Measurements from ENCODE around the gene IFT22.
"Not testable (repeated sequence)": the region's sequence is repeated elsewhere in the genome, so short reads cannot be mapped to it uniquely, and the experiment has no call there.

DNA sequence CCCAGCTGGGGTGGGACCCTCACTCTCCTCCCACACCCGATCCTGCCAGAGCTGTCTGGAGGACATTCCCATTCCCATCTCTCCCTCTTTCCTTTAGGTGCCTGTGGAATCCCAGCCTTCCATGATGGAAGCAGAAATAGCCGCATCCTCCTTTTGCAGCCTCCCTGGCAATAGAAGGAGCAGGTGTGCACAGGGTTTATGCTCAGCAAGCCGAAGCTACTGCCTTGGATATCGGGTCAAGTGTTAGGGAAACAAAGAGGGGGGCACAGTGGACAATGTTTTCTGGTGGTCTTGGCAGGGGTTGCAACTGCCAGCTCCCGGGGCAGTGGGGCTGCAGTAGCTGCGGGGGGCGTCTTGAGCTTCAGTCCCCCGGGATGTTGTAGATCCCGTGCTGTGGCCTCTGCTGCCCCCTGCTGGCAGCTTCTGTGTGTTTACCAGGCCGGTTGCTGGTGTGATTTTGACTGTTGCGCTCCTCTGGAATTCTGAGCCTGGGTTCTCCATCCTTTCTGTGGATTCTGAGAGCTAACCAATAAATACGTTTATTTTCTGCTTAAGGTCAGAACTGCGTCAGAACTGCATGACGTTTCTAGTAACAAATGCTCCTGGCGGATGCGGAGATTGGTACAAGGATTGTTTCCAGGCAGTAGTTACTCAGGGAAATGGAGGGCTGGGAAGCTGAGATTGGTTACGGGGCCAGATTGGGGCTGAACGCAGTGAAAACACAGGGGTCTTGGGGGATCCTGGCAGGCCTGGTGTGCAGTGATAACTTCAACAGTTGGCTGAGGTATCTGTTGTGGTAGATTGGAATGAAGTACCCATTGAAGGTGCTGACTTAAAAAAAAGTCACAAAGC is 31.2 kb downstream of the IFT22 start:
- TF ChIP-seq, protein P1, sequence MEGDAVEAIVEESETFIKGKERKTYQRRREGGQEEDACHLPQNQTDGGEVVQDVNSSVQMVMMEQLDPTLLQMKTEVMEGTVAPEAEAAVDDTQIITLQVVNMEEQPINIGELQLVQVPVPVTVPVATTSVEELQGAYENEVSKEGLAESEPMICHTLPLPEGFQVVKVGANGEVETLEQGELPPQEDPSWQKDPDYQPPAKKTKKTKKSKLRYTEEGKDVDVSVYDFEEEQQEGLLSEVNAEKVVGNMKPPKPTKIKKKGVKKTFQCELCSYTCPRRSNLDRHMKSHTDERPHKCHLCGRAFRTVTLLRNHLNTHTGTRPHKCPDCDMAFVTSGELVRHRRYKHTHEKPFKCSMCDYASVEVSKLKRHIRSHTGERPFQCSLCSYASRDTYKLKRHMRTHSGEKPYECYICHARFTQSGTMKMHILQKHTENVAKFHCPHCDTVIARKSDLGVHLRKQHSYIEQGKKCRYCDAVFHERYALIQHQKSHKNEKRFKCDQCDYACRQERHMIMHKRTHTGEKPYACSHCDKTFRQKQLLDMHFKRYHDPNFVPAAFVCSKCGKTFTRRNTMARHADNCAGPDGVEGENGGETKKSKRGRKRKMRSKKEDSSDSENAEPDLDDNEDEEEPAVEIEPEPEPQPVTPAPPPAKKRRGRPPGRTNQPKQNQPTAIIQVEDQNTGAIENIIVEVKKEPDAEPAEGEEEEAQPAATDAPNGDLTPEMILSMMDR (conservative IDR thresholded peaks at IDR 0.05; ENCODE audit: low read depth, low read length): peak; percentile 72
- TF ChIP-seq EZH2 (IDR thresholded peaks at IDR 0.05; ENCODE audit: borderline replicate concordance, low read depth, low read length, poor library complexity, severe bottlenecking): not testable (repeated sequence)

All from A673 (cell line).